ENCODE data around the gene ACSF3.

Gene ACSF3

GRCh38 chr16:89192186-89192955 lies 98.7 kb downstream of the ACSF3 start:
- peak; percentile 71 for DNase-seq

- peak; percentile 38 for DNase-seq
Measured at GRCh38 chr16:89192956-89193575, 99.4 kb downstream of the ACSF3 start.

- DNase-seq, result no peak
Measured at GRCh38 chr16:89193576-89194293, 100.1 kb downstream of the ACSF3 start.

- DNase-seq, result no peak
Measured at GRCh38 chr16:89194340-89195311, 101.0 kb downstream of the ACSF3 start.

- no peak for DNase-seq
Measured at GRCh38 chr16:89195521-89196171, 102.0 kb downstream of the ACSF3 start.

- DNase-seq, result no peak
Measured at GRCh38 chr16:89197033-89197632, 103.5 kb downstream of the ACSF3 start.

- DNase-seq, result no peak
Measured at GRCh38 chr16:89197633-89198416, 104.2 kb downstream of the ACSF3 start.

GRCh38 chr16:89198417-89199240 lies 105.0 kb downstream of the ACSF3 start:
- no peak for DNase-seq

- no peak for DNase-seq
Measured at GRCh38 chr16:89199241-89200123, 105.8 kb downstream of the ACSF3 start.

- DNase-seq, result no peak
Measured at GRCh38 chr16:89200124-89200849, 106.6 kb downstream of the ACSF3 start, which contains the start of gene SLC22A31. Gene SLC22A31, minus strand, starts transcription at chr16:89200537. Its CDS starts 36 bp downstream, at chr16:89200501.

- DNase-seq, result no peak
Measured at GRCh38 chr16:89200850-89201411, 107.3 kb downstream of the ACSF3 start.

GRCh38 chr16:89201439-89202377 lies 108.1 kb downstream of the ACSF3 start:
- DNase-seq, result peak; percentile 62

GRCh38 chr16:89202422-89203215 lies 109.0 kb downstream of the ACSF3 start:
- no peak for DNase-seq

Measured in CD4-positive, alpha-beta T cell treated with Interleukin-4 for 4 hours (primary cell).